Uterus (tissue), 4 donors: ENCODE measurements around the gene ITPRIPL2. TPM values are rescaled to one million over a fixed set of nuclear protein-coding genes. Genes with fewer than 3 reads are reported as not detected.

Source experiments
- DNase-seq, 2 donors: peaks; one replicate each; pipeline ENCODE4 v3.0.0-alpha.2; 2019 to 2020
- H3K27ac ChIP-seq, 2 donors: fragments of 200-600 bp; sonication (generic); 1 replicate in 1 of 2; 2 replicates in 1 of 2; pipeline ENCODE4 v1.5.1; 2016 to 2018
- H3K27me3 ChIP-seq, 2 donors: fragments of 200-600 bp; sonication (generic); one replicate each; pipeline ENCODE4 v1.5.1; 2018 to 2019; ENCODE audit warnings: control low read depth in 1 of 2
- H3K36me3 ChIP-seq, 2 donors: fragments of 200-600 bp; sonication (generic); one replicate each; pipeline ENCODE4 v1.5.1; 2019; ENCODE audit warnings: control low read depth in 1 of 2
- H3K4me1 ChIP-seq, 2 donors: fragments of 200-600 bp; sonication (generic); one replicate each; pipeline ENCODE4 v1.5.1; 2018 to 2019; ENCODE audit warnings: control low read depth in 1 of 2
- H3K4me3 ChIP-seq, 2 donors: fragments of 200-600 bp; sonication (generic); 1 replicate in 1 of 2; 2 replicates in 1 of 2; pipeline ENCODE4 v1.5.1; 2018 to 2019; ENCODE audit warnings: mild to moderate bottlenecking in 1 of 2
- H3K9me3 ChIP-seq, 2 donors: fragments of 200-600 bp; sonication (generic); one replicate each; pipeline ENCODE4 v1.5.1; 2019; ENCODE audit warnings: control low read depth in 1 of 2
- POLR2A ChIP-seq, 2 donors: fragments of 450-650 bp; IDR thresholded peaks; one replicate each; pipeline ENCODE4 v1.6.1; 2016; ENCODE audit warnings: antibody characterized with exemption in 2 of 2, mild to moderate bottlenecking in 1 of 2, moderate library complexity in 1 of 2
- intact Hi-C: fragments of 100-400 bp; cut with DNase I; formaldehyde crosslinking; loops from one replicate; pipeline ENCODE4 v1.15.1; 2023; ENCODE audit warnings: low total_unique reads
- total RNA-seq, 4 donors: library from RNA; depleted of rRNA in 3 of 4; stranded (reverse); fragments of >200 nt in 3 of 4; gene quantifications; one replicate each; pipeline versions ENCODE4 v1.1.0 to v1.2.4, GENCODE V29; 2014 to 2023
- TF ChIP-seq, protein P1 (sequence below), 4 experiments: fragments of 200-600 bp in 2 of 4; fragments of 450-650 bp in 2 of 4; sonication (generic) in 2 of 4; IDR thresholded peaks; one replicate each; pipeline ENCODE4 v1.5.1; 2016 to 2019; ENCODE audit warnings: antibody characterized with exemption in 4 of 4, mild to moderate bottlenecking in 2 of 4, moderate library complexity in 1 of 4
- donor health status: DM: yes; HTN: yes; CAD: no.

The ITPRIPL2 gene
- total RNA-seq, 4 donors from 2014 or later = 17.9 to 74.1 (median 43.7) TPM

DNA sequence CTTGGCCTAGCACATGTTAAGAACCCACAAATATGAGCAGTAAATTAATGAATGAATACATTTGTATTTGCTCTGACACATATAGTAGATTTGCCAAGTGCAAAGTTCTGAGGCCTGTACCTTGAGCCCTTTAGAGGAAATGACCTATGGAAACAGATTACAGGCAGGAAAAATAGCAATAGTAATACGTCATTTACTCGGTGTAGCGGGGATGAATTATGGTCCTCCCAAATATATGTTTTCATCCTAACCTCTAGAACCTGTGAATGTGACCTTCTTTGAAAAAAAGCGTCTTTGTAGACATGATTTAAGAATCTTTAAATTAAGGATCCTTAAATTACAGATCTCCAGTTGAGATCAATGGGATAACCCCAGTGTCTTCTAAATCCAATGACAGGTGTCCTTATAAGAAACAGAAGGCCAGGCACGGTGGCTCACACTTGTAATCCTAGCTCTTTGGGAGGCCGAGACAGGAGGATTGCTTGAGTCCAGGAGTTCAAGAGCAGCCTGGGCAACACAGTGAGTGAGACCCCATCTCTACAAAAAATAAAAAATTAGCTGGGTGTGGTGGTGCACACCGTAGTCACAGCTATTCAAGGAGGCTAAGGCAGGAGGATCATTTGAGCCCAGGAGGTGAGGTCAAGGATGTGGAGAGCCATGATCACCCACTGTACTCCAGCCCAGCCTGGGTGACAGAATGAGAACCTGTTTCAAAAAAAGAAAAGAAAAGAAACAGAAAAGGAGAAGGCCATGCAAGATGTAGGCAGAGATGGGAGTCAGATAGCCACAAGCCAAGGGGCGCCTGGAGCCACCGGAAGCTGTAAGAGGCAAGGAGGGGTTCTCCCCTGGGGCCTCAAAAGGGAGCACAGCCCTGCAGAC lies 5.1 kb upstream of the ITPRIPL2 start:
- H3K27me3 ChIP-seq = no peaks in the 10 kb centered on the region
- peaks cover 0 to 4% of the 10 kb centered on the region in 2 donors for H3K4me1 ChIP-seq
- H3K4me3 ChIP-seq = no peak overlapping the region
- TF ChIP-seq, protein P1, sequence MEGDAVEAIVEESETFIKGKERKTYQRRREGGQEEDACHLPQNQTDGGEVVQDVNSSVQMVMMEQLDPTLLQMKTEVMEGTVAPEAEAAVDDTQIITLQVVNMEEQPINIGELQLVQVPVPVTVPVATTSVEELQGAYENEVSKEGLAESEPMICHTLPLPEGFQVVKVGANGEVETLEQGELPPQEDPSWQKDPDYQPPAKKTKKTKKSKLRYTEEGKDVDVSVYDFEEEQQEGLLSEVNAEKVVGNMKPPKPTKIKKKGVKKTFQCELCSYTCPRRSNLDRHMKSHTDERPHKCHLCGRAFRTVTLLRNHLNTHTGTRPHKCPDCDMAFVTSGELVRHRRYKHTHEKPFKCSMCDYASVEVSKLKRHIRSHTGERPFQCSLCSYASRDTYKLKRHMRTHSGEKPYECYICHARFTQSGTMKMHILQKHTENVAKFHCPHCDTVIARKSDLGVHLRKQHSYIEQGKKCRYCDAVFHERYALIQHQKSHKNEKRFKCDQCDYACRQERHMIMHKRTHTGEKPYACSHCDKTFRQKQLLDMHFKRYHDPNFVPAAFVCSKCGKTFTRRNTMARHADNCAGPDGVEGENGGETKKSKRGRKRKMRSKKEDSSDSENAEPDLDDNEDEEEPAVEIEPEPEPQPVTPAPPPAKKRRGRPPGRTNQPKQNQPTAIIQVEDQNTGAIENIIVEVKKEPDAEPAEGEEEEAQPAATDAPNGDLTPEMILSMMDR (IDR thresholded peaks at IDR 0.05) = no peak
- no peak for TF ChIP-seq POLR2A (IDR thresholded peaks at IDR 0.05)
- no peaks in the 10 kb centered on the region for H3K36me3 ChIP-seq
- intact Hi-C loops = no loop called here
- no peak overlapping the region for H3K27ac ChIP-seq
- DNase-seq = no peak
- H3K9me3 ChIP-seq = no peaks in the 10 kb centered on the region

DNA sequence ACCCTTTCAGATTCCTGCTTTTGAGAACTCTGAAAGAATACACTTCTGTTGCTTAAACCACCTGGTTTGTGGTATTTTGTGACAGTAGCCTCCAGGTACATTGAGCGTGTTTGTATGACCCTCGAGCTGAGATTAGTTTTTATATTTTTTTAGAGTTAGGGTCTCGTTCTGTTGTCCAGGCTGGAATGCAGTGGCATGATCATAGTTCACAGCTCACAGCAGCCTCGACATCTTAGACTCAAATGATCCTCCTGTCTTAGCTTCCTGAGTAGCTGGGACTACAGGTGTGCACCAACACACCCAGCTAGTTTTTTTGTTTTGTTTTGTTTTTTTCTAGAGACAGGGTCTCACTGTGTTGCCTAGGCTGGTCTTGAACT lies 4.5 kb upstream of the ITPRIPL2 start:
- Histone ChIP-seq H3K36me3 (no peaks in the 10 kb centered on the region), H3K4me3 (no peak overlapping the region), H3K4me1 (peaks cover 0 to 4% of the 10 kb centered on the region in 2 donors), H3K27me3 (no peaks in the 10 kb centered on the region), H3K9me3 (no peaks in the 10 kb centered on the region), H3K27ac (no peak overlapping the region)
- intact Hi-C loops = no loop called here
- no peak for DNase-seq
- TF ChIP-seq POLR2A (IDR thresholded peaks at IDR 0.05) = no peak
- TF ChIP-seq, protein P1 (IDR thresholded peaks at IDR 0.05) = no peak

DNA sequence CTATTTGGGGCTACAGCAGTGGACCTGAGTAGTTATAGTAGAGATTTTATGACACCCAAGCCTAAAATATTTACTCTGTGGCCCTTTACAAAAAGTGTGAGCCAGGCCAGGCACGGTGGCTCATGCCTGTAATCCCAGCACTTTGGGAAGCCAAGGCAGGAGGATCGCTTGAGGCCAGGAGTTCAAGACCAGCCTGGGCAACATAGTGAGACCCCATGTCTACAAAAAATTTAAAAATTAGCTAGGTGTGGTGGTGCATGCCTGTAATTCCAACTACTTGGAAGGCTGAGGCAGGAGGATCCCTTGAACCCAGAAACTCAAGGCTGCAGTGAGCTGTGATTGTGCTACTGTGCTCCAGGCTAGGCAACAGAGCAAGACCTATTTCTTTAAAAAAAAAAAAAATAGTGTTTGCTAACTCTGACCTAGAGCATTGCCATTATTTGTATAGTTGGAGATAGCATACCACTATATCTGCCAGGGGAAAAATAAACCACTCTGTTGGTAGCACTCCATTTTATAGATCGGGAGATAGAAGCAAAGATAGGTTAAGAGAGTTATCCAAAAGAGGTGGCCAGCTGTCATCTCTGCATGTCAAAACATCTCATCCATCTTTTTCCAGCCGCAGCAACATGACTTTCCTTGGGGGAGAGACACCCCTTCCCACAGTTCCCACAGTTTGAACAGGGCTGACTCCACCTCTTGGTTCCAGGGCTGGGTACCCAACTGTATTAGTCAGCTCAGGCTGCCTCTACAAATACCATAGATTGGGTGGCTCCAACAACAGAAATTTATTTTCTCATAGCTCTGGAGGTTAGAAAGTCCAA lies 3.0 kb upstream of the ITPRIPL2 start:
- DNase-seq = no peak
- H3K9me3 ChIP-seq = no peaks in the 10 kb centered on the region
- H3K27ac ChIP-seq = no peak overlapping the region
- TF ChIP-seq POLR2A (IDR thresholded peaks at IDR 0.05) = no peak
- TF ChIP-seq, protein P1 (IDR thresholded peaks at IDR 0.05) = no peak
- no peak overlapping the region for H3K4me3 ChIP-seq
- no peaks in the 10 kb centered on the region for H3K27me3 ChIP-seq
- no peaks in the 10 kb centered on the region for H3K36me3 ChIP-seq
- intact Hi-C loops = no loop called here
- H3K4me1 ChIP-seq = peaks cover 4 to 9% of the 10 kb centered on the region in 2 donors

DNA sequence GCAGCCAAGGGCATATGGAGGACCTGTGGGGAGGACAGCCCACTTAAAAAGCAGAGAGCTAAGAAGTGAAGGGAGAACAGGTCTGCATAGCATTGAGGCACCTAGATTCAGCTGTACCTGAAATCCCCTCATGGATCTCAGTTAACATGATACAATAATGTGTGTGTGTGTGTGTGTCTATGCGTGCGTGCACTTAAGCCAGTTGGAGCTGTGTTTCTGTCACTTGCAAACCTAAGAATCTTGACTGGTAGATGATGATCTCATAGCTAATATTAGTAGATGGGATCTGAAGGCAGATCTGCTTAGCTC lies 1.7 kb upstream of the ITPRIPL2 start:
- H3K36me3 ChIP-seq = no peaks in the 10 kb centered on the region
- H3K4me1 ChIP-seq = peaks cover 4 to 13% of the 10 kb centered on the region in 2 donors
- intact Hi-C loops = no loop called here
- no peak for DNase-seq
- H3K4me3 ChIP-seq = no peak overlapping the region
- TF ChIP-seq POLR2A (IDR thresholded peaks at IDR 0.05) = no peak
- no peak overlapping the region for H3K27ac ChIP-seq
- no peaks in the 10 kb centered on the region for H3K27me3 ChIP-seq
- no peaks in the 10 kb centered on the region for H3K9me3 ChIP-seq

DNA sequence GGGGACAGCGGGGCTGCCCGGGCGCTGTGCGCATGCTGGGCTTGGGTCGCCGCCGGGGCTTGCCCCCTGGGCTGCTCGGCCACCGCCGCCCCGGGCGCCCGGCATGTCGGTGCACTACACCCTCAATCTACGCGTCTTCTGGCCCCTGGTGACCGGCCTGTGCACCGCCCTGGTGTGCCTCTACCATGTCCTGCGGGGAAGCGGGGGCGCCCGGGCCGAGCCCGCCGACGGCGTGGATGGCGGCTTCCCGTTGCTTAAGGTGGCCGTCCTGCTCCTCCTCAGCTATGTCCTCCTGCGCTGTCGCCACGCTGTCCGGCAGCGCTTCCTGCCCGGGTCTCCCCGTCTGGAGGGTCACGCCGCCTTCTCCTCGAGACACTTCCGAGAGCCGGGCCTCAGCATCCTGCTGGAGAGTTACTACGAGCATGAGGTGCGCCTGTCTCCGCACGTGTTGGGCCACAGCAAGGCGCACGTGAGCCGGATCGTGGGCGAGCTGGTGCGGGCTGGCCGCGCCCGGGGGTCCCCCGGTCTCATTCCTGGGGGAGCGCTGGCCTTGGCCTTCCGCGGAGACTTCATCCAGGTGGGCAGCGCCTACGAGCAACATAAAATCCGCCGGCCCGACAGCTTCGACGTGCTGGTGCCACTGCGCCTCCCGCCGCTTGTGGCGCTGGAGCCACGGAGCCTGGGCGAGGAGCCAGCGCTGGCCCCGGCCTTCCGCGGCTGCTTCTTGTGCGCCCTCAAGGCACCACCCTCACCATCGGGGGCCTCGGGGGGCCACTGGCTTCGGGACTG lies 789 bp downstream of the ITPRIPL2 start:
- Histone ChIP-seq H3K27ac (peak overlapping the region; percentile 94 to 95), H3K9me3 (no peaks in the 10 kb centered on the region), H3K4me1 (peaks cover 13 to 16% of the 10 kb centered on the region in 2 donors), H3K27me3 (no peaks in the 10 kb centered on the region), H3K36me3 (no peaks in the 10 kb centered on the region), H3K4me3 (peak overlapping the region; percentile 46 to 69)
- peak; percentile 69 to 76 for DNase-seq
- TF ChIP-seq, protein P1 (IDR thresholded peaks at IDR 0.05) = peak in 2 of 4 experiments; percentile 20 to 44
- TF ChIP-seq POLR2A (IDR thresholded peaks at IDR 0.05) = no peak
- intact Hi-C loops = no loop called here
